Measurements from ENCODE around the gene PCDHB13. TPM values are rescaled to one million over a fixed set of nuclear protein-coding genes. Genes with fewer than 3 reads are reported as not detected.
A peak's percentile ranks its signal among the peaks of the same experiment; 100 is the strongest.
"Not testable (repeated sequence)": the region's sequence is repeated elsewhere in the genome, so short reads cannot be mapped to it uniquely, and the experiment has no call there.

Gene PCDHB13
- total RNA-seq (2012; rRNA removed) (0.18 and 0.28 TPM in 2 replicates), polyA plus RNA-seq (2012; rRNA removed) (0.26 and 0.27 TPM in 2 replicates), Bru-seq, nascent RNA (percentile 55 among the genes with signal in this experiment), BruChase-seq, experiment 1, labeled RNA remaining after a 6-hour chase (percentile 84 among the genes with signal in this experiment), BruChase-seq, experiment 2, labeled RNA remaining after a 2-hour chase (percentile 76 among the genes with signal in this experiment)
- 0.15 and 0.26 TPM in 2 replicates for polyA plus RNA-seq (2012; cell fraction: cytosol; rRNA removed)
- polyA plus RNA-seq (2012; cell fraction: nucleus; rRNA removed; ENCODE audit: low replicate concordance) = 0.30 and 0.32 TPM in 2 replicates
- long read RNA-seq = 0 reads

GRCh38 chr5:141213656-141214339 lies at the start of gene PCDHB13:
TSS of gene PCDHB13 (plus strand) at chr5:141213919. CDS start at chr5:141214124, 205 bp downstream.
- H3K23ac ChIP-seq (ENCODE audit: low read depth, low read length); H3K14ac ChIP-seq (replicated peaks; ENCODE audit: low read depth, low read length); H3K4ac ChIP-seq (ENCODE audit: low read depth, low read length); POLR2A ChIA-PET (ENCODE audit: unreplicated experiment); H4K20me1 ChIP-seq (ENCODE audit: insufficient read depth, low read length); H2BK5ac ChIP-seq (ENCODE audit: low read depth, low read length, poor library complexity, severe bottlenecking); H2BK20ac ChIP-seq (ENCODE audit: low read depth, low read length); dilution Hi-C loops (cut with HindIII; ENCODE audit: low sequenced_read_pairs, unreplicated experiment); H3K9ac ChIP-seq (ENCODE audit: low read depth, low read length); in situ Hi-C loops (cut with MboI; ENCODE audit: low sequenced_read_pairs); H3K4me2 ChIP-seq (ENCODE audit: low read depth, low read length); H3K9me1 ChIP-seq (ENCODE audit: insufficient read depth, low read length); H2AK9ac ChIP-seq (replicated peaks; ENCODE audit: low read depth, low read length, poor library complexity); H4K5ac ChIP-seq (ENCODE audit: low read depth, low read length); H3K27me3 ChIP-seq (ENCODE audit: control insufficient read depth, insufficient read depth, low read length); H3K18ac ChIP-seq (ENCODE audit: low read depth, low read length); H2AK5ac ChIP-seq (ENCODE audit: low read depth, low read length); H2AFZ ChIP-seq (replicated peaks; ENCODE audit: low read length, poor library complexity); H3K36me3 ChIP-seq (ENCODE audit: control insufficient read depth, insufficient read depth, low read length); intact Hi-C loops (cut with micrococcal nuclease); H2BK15ac ChIP-seq (ENCODE audit: low read depth, low read length); H4K8ac ChIP-seq (ENCODE audit: low read depth in 2 of 2, low read length in 2 of 2); H4K91ac ChIP-seq (ENCODE audit: insufficient read depth, low read depth, low read length); BruUV-seq (replicated peaks); H3K4me1 ChIP-seq (ENCODE audit: control insufficient read depth, insufficient read depth, low read length); H2BK120ac ChIP-seq (ENCODE audit: low read depth, low read length); H3K27ac ChIP-seq (ENCODE audit: insufficient read depth, low read length); H3K79me1 ChIP-seq (ENCODE audit: low read depth in 1 of 2, low read length in 2 of 2); H3K56ac ChIP-seq (ENCODE audit: extremely low read depth, insufficient read depth, low read length): not testable (repeated sequence)
- TF ChIP-seq CTCF (conservative IDR thresholded peaks at IDR 0.05; ENCODE audit: low read depth, low read length) = peak; percentile 20; the same call in 1 of the 2 replicates
- CTCF ChIA-PET = interaction anchor here (0.7 kb wide), 1 partner anchor 11 kb away, joined by 5 read pairs; no protein-coding TSS in a partner anchor
- DNase-seq (peak; percentile 19), ATAC-seq (ENCODE audit: low read depth) (peak; percentile 67)
- H3K4me3 ChIP-seq (ENCODE audit: insufficient read depth, low read depth, low read length) = peak within 1 kb of the TSS; percentile 45; the same call in 1 of the 2 replicates
- no CpG with 5 or more reads among the region's 18 CpGs for WGBS, 2 experiments (ENCODE audit: extremely low coverage in 2 of 2, insufficient read length in 1 of 2)
- peaks cover 27% of the 10 kb centered on the region; the same call in 1 of the 2 replicates for H3K9me3 ChIP-seq (ENCODE audit: control insufficient read depth, insufficient read depth, low read length)
